IMR-90 (cell line): ENCODE data around the gene NFIA.

Source experiments
- POLR2A ChIP-seq: IDR thresholded peaks from 2 replicates; pipeline ENCODE4 v1.6.1; 2012; ENCODE audit warnings: mild to moderate bottlenecking, low read depth, low read length
- RAD21 ChIP-seq: IDR thresholded peaks from 2 replicates; pipeline ENCODE4 v1.6.1; 2012; ENCODE audit warnings: low read length, improper control_type of control experiment
- RCOR1 ChIP-seq: IDR thresholded peaks from 2 replicates; pipeline ENCODE4 v1.6.1; 2012; ENCODE audit warnings: mild to moderate bottlenecking, low read length, improper control_type of control experiment; ENCODE audit not compliant: insufficient replicate concordance
- TF ChIP-seq, protein P1 (sequence below): conservative IDR thresholded peaks from 2 replicates; pipeline ENCODE4 v1.5.1; 2012; ENCODE audit warnings: mild to moderate bottlenecking, low read depth, low read length, improper control_type of control experiment
- TF ChIP-seq, protein P2 (sequence below): fragments of 150-350 bp; IDR thresholded peaks from 2 replicates; pipeline ENCODE4 v1.6.1; 2016; ENCODE audit warnings: low read depth, mild to moderate bottlenecking, low read length, moderate library complexity, borderline replicate concordance

DNA sequence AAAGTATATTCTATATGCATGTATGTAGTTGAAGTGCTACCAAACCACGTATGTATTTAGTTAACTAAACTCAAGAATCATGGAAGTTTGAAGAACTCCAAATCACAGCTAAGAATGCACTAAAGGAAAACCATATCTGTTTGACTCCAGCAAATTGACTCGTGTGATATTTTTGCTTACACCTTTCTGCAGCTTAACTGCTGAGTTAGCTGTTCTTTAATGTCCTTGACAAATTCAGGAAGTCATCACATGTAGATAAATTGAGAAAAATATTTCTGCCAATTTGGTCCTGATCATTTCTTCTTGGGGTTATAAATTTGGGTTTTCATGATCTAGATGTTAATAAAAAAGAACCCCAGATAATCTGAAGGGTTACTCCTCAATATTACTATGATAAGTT is 83.0 kb downstream of the NFIA start:
- TF ChIP-seq, protein P1, sequence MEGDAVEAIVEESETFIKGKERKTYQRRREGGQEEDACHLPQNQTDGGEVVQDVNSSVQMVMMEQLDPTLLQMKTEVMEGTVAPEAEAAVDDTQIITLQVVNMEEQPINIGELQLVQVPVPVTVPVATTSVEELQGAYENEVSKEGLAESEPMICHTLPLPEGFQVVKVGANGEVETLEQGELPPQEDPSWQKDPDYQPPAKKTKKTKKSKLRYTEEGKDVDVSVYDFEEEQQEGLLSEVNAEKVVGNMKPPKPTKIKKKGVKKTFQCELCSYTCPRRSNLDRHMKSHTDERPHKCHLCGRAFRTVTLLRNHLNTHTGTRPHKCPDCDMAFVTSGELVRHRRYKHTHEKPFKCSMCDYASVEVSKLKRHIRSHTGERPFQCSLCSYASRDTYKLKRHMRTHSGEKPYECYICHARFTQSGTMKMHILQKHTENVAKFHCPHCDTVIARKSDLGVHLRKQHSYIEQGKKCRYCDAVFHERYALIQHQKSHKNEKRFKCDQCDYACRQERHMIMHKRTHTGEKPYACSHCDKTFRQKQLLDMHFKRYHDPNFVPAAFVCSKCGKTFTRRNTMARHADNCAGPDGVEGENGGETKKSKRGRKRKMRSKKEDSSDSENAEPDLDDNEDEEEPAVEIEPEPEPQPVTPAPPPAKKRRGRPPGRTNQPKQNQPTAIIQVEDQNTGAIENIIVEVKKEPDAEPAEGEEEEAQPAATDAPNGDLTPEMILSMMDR: no peak
- TF ChIP-seq, protein P2, sequence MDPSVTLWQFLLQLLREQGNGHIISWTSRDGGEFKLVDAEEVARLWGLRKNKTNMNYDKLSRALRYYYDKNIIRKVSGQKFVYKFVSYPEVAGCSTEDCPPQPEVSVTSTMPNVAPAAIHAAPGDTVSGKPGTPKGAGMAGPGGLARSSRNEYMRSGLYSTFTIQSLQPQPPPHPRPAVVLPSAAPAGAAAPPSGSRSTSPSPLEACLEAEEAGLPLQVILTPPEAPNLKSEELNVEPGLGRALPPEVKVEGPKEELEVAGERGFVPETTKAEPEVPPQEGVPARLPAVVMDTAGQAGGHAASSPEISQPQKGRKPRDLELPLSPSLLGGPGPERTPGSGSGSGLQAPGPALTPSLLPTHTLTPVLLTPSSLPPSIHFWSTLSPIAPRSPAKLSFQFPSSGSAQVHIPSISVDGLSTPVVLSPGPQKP: no peak
- TF ChIP-seq POLR2A (no peak), RCOR1 (no peak), RAD21 (no peak)
